Measurements from ENCODE around the gene TNRC18. TPM values are rescaled to one million over a fixed set of nuclear protein-coding genes. Genes with fewer than 3 reads are reported as not detected.
A peak's percentile ranks its signal among the peaks of the same experiment; 100 is the strongest.

Gene TNRC18
- polyA plus RNA-seq, 1 of the 3 experiments (the other 2 are of a cell fraction), result 34.4 TPM

- H2AFZ ChIP-seq (ENCODE audit: low read depth), result no peak overlapping the region
- H4K20me1 ChIP-seq (ENCODE audit: insufficient read depth), result peaks cover 79% of the 10 kb centered on the region
- no peak for TF ChIP-seq EP300 (IDR thresholded peaks at IDR 0.05; ENCODE audit: borderline replicate concordance in 1 of 2, low read depth in 1 of 2, low read length in 1 of 2)
- TF ChIP-seq RFX5 (IDR thresholded peaks at IDR 0.05; ENCODE audit: low read length), result no peak
- no peak for TF ChIP-seq EZH2phosphoT487 (IDR thresholded peaks at IDR 0.05; ENCODE audit: borderline replicate concordance, low read depth)
- no peak for TF ChIP-seq POLR2AphosphoS5 (IDR thresholded peaks at IDR 0.05; ENCODE audit: low read depth, low read length)
- TF ChIP-seq TEAD4 (IDR thresholded peaks at IDR 0.05; ENCODE audit: borderline replicate concordance, insufficient read depth), result no peak
- TF ChIP-seq MEF2A (IDR thresholded peaks at IDR 0.05; ENCODE audit: borderline replicate concordance, low read depth), result no peak
- no peak for TF ChIP-seq RAD21 (IDR thresholded peaks at IDR 0.05; ENCODE audit: low read length)
- no peak for TF ChIP-seq SIN3A (IDR thresholded peaks at IDR 0.05; ENCODE audit: borderline replicate concordance, low read depth, low read length)
- TF ChIP-seq RCOR1 (IDR thresholded peaks at IDR 0.05; ENCODE audit: low read length), result no peak
- TF ChIP-seq, protein P1, sequence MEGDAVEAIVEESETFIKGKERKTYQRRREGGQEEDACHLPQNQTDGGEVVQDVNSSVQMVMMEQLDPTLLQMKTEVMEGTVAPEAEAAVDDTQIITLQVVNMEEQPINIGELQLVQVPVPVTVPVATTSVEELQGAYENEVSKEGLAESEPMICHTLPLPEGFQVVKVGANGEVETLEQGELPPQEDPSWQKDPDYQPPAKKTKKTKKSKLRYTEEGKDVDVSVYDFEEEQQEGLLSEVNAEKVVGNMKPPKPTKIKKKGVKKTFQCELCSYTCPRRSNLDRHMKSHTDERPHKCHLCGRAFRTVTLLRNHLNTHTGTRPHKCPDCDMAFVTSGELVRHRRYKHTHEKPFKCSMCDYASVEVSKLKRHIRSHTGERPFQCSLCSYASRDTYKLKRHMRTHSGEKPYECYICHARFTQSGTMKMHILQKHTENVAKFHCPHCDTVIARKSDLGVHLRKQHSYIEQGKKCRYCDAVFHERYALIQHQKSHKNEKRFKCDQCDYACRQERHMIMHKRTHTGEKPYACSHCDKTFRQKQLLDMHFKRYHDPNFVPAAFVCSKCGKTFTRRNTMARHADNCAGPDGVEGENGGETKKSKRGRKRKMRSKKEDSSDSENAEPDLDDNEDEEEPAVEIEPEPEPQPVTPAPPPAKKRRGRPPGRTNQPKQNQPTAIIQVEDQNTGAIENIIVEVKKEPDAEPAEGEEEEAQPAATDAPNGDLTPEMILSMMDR (IDR thresholded peaks at IDR 0.05), result no peak
- TF ChIP-seq USF1 (IDR thresholded peaks at IDR 0.05; ENCODE audit: borderline replicate concordance, low read depth), result no peak
- H3K4me2 ChIP-seq, result no peak overlapping the region
- no peaks in the 10 kb centered on the region for H3K4me1 ChIP-seq (ENCODE audit: control insufficient read depth in 1 of 2, insufficient read depth in 2 of 2, low read depth in 1 of 2, low read length in 1 of 2)
- no peak overlapping the region for H3K27ac ChIP-seq (ENCODE audit: low read depth in 2 of 2, low read length in 1 of 2)
- CTCF ChIA-PET, result no interaction called here
- peaks cover 14% of the 10 kb centered on the region for H3F3A ChIP-seq (replicated peaks; ENCODE audit: insufficient read depth)
- H3K4me3 ChIP-seq (ENCODE audit: low read depth in 2 of 2, low read length in 1 of 2), result no peak overlapping the region
- H3K9ac ChIP-seq, result no peak overlapping the region
- DNase-seq, result peak; percentile 45
- POLR2A ChIA-PET, result no interaction called here
- H3K36me3 ChIP-seq (replicated peaks in 1 of 2; ENCODE audit: control insufficient read depth in 1 of 2, insufficient read depth in 2 of 2, low read length in 1 of 2), result peaks cover 32 to 44% of the 10 kb centered on the region in 2 experiments
- peaks cover 89% of the 10 kb centered on the region for H3K79me2 ChIP-seq (ENCODE audit: insufficient read depth)
- H3K27me3 ChIP-seq (ENCODE audit: insufficient read depth), result no peaks in the 10 kb centered on the region
- 96% methylated on average over 64 of the region's 64 CpGs for WGBS (ENCODE audit: low lambda C conversion rate)
- no peaks in the 10 kb centered on the region for H3K9me2 ChIP-seq
- H3K9me3 ChIP-seq, result no peaks in the 10 kb centered on the region
These were observed 34.7 kb downstream of the TNRC18 start for GRCh38 chr7:5388905-5389433.

DNA sequence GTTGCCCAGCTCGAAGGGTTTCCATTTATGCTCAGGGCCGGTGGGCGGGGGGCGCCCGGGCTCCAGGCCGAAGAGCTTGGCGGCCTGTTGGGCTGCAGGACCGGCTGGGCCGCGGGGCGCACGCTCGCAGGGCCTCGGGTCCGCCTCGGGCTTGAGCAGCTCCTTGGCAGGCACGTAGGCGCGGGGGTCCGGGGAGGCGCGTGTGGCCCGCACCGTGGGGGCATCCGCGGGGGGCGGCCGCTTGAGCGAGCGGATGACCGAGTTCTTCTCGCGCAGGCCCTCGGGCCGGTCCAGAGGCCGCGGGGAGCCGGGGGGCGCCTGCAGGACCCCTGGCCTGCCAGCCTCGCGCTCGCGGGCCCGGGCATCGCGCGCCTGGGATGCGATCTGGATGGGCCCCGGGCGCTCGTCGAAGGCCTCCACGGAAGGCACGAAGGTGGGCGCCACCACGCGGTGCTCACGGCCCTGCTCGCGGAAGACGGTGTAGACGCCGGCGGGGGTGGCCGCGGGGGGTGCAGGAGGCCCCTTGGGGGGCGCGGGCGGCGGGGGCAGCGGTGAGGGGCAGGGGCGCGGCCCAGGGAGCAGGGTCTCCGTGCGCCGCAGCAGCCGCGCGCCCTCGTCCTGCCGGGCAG lies 35.2 kb downstream of the TNRC18 start:
- TF ChIP-seq GABPA (IDR thresholded peaks at IDR 0.05; ENCODE audit: low read depth), result no peak
- TF ChIP-seq POLR2AphosphoS5 (IDR thresholded peaks at IDR 0.05; ENCODE audit: low read depth, low read length), result no peak
- TF ChIP-seq YY1 (IDR thresholded peaks at IDR 0.05; ENCODE audit: low read depth), result no peak
- no peak for TF ChIP-seq FOSL2 (IDR thresholded peaks at IDR 0.05; ENCODE audit: borderline replicate concordance, low read depth)
- no peak for TF ChIP-seq RFX5 (IDR thresholded peaks at IDR 0.05; ENCODE audit: low read length)
- TF ChIP-seq, protein P1 (IDR thresholded peaks at IDR 0.05), result no peak
- TF ChIP-seq ZBTB33 (IDR thresholded peaks at IDR 0.05; ENCODE audit: borderline replicate concordance, low read depth), result no peak
- TF ChIP-seq RXRA (IDR thresholded peaks at IDR 0.05; ENCODE audit: borderline replicate concordance, low read depth), result no peak
- no peak for TF ChIP-seq NRF1 (IDR thresholded peaks at IDR 0.05; ENCODE audit: low read depth, low read length)
- TF ChIP-seq USF1 (IDR thresholded peaks at IDR 0.05; ENCODE audit: borderline replicate concordance, low read depth), result no peak
- no peak for TF ChIP-seq MEF2A (IDR thresholded peaks at IDR 0.05; ENCODE audit: borderline replicate concordance, low read depth)
- H3K79me2 ChIP-seq (ENCODE audit: insufficient read depth), result peaks cover 89% of the 10 kb centered on the region

More for the DNA sequence above, 35.2 kb downstream of the TNRC18 start:
- Histone ChIP-seq H3K4me2 (no peak overlapping the region), H3K4me1 (ENCODE audit: control insufficient read depth in 1 of 2, insufficient read depth in 2 of 2, low read depth in 1 of 2, low read length in 1 of 2) (peaks cover 0 to under 1% of the 10 kb centered on the region in 2 experiments; a peak in 1 of 4 replicates), H3K9me3 (no peaks in the 10 kb centered on the region), H3K4me3 (ENCODE audit: low read depth in 2 of 2, low read length in 1 of 2) (no peak overlapping the region), H2AFZ (ENCODE audit: low read depth) (no peak overlapping the region), H3K27ac (ENCODE audit: low read depth in 2 of 2, low read length in 1 of 2) (no peak overlapping the region), H3K27me3 (ENCODE audit: insufficient read depth) (no peaks in the 10 kb centered on the region), H3F3A (replicated peaks; ENCODE audit: insufficient read depth) (peaks cover 14% of the 10 kb centered on the region), H3K9me2 (no peaks in the 10 kb centered on the region), H4K20me1 (ENCODE audit: insufficient read depth) (peaks cover 79% of the 10 kb centered on the region), H3K36me3 (replicated peaks in 1 of 2; ENCODE audit: control insufficient read depth in 1 of 2, insufficient read depth in 2 of 2, low read length in 1 of 2) (peaks cover 26 to 39% of the 10 kb centered on the region in 2 experiments), H3K9ac (no peak overlapping the region)
- DNase-seq, result peak; percentile 45
- CTCF ChIA-PET, result interaction anchor here (1.6 kb wide), 1 partner anchor 34 kb away, joined by 3 read pairs; no protein-coding TSS in a partner anchor
- 97% methylated on average over 75 of the region's 81 CpGs for WGBS (ENCODE audit: low lambda C conversion rate)
- POLR2A ChIA-PET, result no interaction called here

All from SK-N-SH (cell line).